LNCaP clone FGC (cell line): ENCODE results near the gene SPATA16.

Source experiments
- DNase-seq: peaks from one replicate; pipeline ENCODE4 v3.0.0-alpha.2; 2011; ENCODE audit warnings: low read depth
- H3K4me3 ChIP-seq: 2 replicates; pipeline ENCODE4 v1.5.1; 2011; ENCODE audit warnings: mild to moderate bottlenecking, low read depth, low read length, control low read depth
- TF ChIP-seq, protein P1 (sequence below): IDR thresholded peaks from 2 replicates; pipeline ENCODE4 v1.5.1; 2012; ENCODE audit warnings: mild to moderate bottlenecking; ENCODE audit not compliant: control insufficient read depth, insufficient read depth; ENCODE audit errors: extremely low read depth

Gene SPATA16

DNA sequence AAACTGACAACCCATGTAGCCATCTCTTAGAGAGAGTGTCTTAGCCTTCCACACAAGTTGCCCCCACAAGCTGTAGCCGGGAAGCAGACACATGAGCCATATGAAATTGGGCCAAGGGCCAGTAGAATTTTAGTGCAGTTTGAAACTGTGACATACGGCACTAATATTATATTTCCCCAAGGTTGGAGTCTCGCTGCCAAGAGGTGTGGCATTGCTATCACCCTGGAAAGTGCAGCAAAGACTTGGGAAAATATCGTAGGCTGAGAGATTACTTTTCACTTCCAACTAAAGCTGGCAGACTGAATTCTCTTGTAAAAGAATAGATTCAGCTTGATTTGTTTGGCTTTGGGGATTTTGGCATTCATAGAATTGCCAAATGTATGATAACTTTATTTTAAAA lies 301.4 kb downstream of the SPATA16 start:
- TF ChIP-seq, protein P1, sequence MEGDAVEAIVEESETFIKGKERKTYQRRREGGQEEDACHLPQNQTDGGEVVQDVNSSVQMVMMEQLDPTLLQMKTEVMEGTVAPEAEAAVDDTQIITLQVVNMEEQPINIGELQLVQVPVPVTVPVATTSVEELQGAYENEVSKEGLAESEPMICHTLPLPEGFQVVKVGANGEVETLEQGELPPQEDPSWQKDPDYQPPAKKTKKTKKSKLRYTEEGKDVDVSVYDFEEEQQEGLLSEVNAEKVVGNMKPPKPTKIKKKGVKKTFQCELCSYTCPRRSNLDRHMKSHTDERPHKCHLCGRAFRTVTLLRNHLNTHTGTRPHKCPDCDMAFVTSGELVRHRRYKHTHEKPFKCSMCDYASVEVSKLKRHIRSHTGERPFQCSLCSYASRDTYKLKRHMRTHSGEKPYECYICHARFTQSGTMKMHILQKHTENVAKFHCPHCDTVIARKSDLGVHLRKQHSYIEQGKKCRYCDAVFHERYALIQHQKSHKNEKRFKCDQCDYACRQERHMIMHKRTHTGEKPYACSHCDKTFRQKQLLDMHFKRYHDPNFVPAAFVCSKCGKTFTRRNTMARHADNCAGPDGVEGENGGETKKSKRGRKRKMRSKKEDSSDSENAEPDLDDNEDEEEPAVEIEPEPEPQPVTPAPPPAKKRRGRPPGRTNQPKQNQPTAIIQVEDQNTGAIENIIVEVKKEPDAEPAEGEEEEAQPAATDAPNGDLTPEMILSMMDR = no peak
- no peak overlapping the region for H3K4me3 ChIP-seq
- DNase-seq = no peak
